Measurements from ENCODE around the gene ROPN1B.

GRCh38 chr3:126024049-126024854 lies 55.3 kb downstream of the ROPN1B start:
- no peak for TF ChIP-seq POLR2A (IDR thresholded peaks at IDR 0.05; ENCODE audit: low read length)
- no peak for TF ChIP-seq GATA1 (IDR thresholded peaks at IDR 0.05; ENCODE audit: low read depth, low read length)

Data from erythroblast (primary cell).